Measurements from ENCODE around the gene CCSAP. TPM values are rescaled to one million over a fixed set of nuclear protein-coding genes. Genes with fewer than 3 reads are reported as not detected.
A peak's percentile ranks its signal among the peaks of the same experiment; 100 is the strongest.

Gene CCSAP, protein sequence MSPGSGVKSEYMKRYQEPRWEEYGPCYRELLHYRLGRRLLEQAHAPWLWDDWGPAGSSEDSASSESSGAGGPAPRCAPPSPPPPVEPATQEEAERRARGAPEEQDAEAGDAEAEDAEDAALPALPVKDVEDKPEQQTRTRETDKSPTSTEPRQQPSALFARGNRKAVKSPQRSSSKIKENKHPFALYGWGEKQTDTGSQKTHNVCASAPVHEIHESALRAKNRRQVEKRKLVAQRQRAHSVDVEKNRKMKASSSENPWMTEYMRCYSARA
- 1 to 10 TPM; 7.9 to 8.4 TPM for total RNA-seq

DNA sequence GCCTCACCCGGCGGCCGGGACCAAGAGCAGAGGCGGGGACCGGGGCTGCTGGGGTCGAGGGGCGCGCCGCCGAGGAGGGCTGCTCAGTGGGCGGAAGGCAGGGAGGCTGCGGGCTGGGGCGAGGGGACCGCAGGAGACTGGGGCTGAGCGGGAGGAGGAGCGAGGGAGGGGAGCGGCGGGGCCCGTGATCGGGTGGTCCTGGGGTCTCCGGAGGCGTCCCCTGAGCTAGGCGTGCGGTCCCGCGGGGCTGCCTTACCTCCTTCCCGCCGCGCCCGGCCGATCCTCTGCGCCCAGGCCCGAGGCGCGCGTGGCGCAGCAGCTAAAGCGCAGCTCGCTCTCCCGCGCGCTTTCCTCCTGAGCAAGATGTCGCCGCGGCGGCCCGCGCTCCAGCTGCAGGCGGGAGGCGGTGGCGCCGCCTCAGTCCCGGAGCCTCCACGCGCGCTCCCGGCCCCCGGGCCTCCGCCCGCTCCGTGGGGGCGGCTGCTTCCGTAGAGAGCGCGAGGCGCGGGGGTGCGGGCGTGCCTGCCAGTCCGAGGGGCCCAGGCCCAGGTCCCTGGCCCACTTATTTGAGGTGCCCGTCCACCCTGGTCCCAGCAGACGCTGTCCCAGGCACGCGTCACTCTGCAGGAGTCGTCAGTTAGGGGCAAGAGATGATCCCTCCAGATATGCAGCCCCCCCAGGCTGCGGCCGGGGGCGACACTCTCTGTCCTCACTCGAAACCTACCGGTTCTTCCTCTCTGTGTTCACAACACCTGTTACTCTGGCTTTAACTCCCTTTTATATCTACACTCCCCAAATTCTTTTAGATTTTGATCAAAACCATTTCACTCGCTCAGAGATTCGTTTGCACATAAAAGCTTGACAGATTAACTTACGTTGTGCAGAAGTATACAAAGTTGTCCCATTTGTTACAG is at the start of gene CCSAP:
TSS of gene CCSAP (minus strand) at position 392 of the 914 bp plus-strand sequence. CDS start 582 bp downstream, outside the sequence.
- CTCF ChIA-PET, result interaction anchor here (0.7 to 0.8 kb wide), 2 partner anchors 11 to 63 kb away, joined by 3 to 4 read pairs; no protein-coding TSS in a partner anchor
- DNase-seq, result peak; percentile 73
- intact Hi-C loops (cut with DNase I, micrococcal nuclease), result loop anchor here (1.0 to 10.0 kb wide), 13 partner anchors 56 to 1634 kb away; partner anchors contain the start of genes ABCB10 (in 2 of the 2), NUP133 (in 2 of the 2), ARV1 (in 1 of the 2) and GALNT2 (in 1 of the 2)
- H3K27ac Mint-ChIP-seq, result peak within 1 kb of the TSS; percentile 77
- ATAC-seq, result peak; percentile 34
- H3K9me3 Mint-ChIP-seq (ENCODE audit: low read depth), result peaks cover 2% of the 10 kb centered on the region
- H3K4me3 Mint-ChIP-seq, result peak within 1 kb of the TSS; percentile 88
- H3K36me3 Mint-ChIP-seq (ENCODE audit: low read depth), result peaks cover 6% of the 10 kb centered on the region
- peaks cover 11% of the 10 kb centered on the region for H3K27me3 Mint-ChIP-seq
- H3K4me1 Mint-ChIP-seq, result peaks cover 38% of the 10 kb centered on the region
- POLR2A ChIA-PET, result no interaction called here

DNA sequence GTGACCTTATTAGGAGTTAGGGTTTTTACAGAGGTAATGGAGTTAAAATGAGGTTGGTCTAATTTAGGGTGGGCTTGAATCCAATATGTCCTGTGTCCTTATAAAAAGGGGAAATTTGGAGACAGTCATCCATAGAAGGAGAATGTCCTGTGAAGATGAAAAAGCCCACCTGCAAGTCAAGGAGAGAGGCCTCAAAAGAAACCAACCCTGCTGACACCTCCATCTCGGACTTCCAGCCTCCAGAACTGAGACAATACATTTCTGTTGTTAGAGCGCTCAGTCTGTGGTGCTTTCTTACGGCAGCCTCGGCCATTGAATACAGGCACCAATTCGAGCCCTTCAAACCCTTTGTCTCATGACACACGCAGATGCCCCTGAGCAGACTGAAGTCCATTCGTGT is 47.3 kb upstream of the CCSAP start:
- intact Hi-C loops (cut with DNase I, micrococcal nuclease), result no loop called here
- peaks cover 13% of the 10 kb centered on the region for H3K27me3 Mint-ChIP-seq
- no peak overlapping the region for H3K4me3 Mint-ChIP-seq
- H3K9me3 Mint-ChIP-seq (ENCODE audit: low read depth), result no peaks in the 10 kb centered on the region
- ATAC-seq (no peak), DNase-seq (no peak)
- H3K4me1 Mint-ChIP-seq, result no peaks in the 10 kb centered on the region
- no peak overlapping the region for H3K27ac Mint-ChIP-seq
- H3K36me3 Mint-ChIP-seq (ENCODE audit: low read depth), result no peaks in the 10 kb centered on the region
- ChIA-PET CTCF (no interaction called here), POLR2A (no interaction called here)

DNA sequence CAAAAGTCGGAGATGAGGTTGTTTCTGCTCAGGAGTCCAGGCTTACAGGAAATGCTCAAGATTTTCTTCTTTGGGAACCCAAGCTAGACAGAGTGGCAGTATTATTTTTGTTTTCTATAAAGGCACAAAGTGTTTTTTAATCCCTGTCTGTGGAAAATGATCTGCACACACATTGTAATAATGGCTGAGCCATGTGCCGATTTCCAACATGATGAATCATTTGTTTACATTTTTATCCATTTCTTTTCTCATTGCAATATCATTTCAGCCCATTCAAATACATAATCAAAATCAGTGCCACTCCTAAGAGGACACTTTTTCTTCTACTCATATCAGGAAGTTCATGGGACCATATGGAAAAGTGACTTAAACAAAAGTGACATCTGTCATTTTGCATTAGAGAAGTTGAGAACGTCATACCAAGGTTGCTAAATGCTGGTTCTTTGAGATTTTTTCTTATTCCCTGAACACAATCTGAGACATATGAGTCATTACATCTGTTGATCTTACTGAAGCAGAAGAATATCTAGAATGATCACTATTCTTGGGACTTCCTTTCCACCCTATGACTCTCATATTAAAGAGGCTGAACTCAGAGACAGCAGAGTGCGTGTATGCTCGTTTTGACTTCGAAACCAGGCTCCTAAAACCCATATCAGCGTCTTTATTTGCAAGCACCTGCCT is 46.2 kb upstream of the CCSAP start:
- POLR2A ChIA-PET, result no interaction called here
- no peak for ATAC-seq
- CTCF ChIA-PET, result no interaction called here
- no peak for DNase-seq
- H3K27me3 Mint-ChIP-seq, result peaks cover 14% of the 10 kb centered on the region
- H3K27ac Mint-ChIP-seq, result no peak overlapping the region
- no peaks in the 10 kb centered on the region for H3K36me3 Mint-ChIP-seq (ENCODE audit: low read depth)
- H3K9me3 Mint-ChIP-seq (ENCODE audit: low read depth), result no peaks in the 10 kb centered on the region
- H3K4me3 Mint-ChIP-seq, result no peak overlapping the region
- intact Hi-C loops (cut with DNase I, micrococcal nuclease), result no loop called here
- no peaks in the 10 kb centered on the region for H3K4me1 Mint-ChIP-seq

DNA sequence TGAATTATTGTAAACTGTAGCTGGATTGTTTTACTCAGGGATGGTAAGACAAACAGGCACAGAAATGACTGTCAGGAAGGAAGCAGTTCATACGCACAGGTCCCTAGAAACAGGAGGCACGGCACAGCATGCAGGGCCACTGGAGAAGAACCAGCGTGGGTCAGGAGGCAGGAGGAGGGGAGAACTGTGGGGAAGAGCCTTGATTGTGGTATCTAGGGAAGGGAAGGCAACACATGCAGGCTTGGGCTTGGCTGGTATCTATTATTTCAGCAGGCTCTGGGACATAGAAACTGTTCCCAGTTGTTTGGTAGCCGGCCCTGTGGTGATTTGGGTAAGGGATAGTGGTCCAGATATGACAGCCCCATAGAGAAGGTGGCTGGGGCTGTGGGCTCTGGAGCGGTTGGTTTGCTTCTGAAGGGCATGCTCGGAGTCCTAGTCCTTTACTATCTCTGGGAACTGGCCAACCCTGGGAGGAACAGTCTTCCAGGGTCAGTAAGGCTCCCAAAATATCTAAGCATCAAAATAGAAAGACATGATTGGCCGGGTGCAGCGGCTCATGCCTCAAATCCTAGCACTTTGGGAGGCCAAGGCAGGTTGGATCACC is 43.1 kb upstream of the CCSAP start:
- ATAC-seq (no peak), DNase-seq (no peak)
- intact Hi-C loops (cut with DNase I, micrococcal nuclease), result no loop called here
- peaks cover 6% of the 10 kb centered on the region for H3K27me3 Mint-ChIP-seq
- H3K36me3 Mint-ChIP-seq (ENCODE audit: low read depth), result no peaks in the 10 kb centered on the region
- H3K4me3 Mint-ChIP-seq, result no peak overlapping the region
- ChIA-PET CTCF (no interaction called here), POLR2A (no interaction called here)
- no peak overlapping the region for H3K27ac Mint-ChIP-seq
- H3K9me3 Mint-ChIP-seq (ENCODE audit: low read depth), result no peaks in the 10 kb centered on the region
- no peaks in the 10 kb centered on the region for H3K4me1 Mint-ChIP-seq

DNA sequence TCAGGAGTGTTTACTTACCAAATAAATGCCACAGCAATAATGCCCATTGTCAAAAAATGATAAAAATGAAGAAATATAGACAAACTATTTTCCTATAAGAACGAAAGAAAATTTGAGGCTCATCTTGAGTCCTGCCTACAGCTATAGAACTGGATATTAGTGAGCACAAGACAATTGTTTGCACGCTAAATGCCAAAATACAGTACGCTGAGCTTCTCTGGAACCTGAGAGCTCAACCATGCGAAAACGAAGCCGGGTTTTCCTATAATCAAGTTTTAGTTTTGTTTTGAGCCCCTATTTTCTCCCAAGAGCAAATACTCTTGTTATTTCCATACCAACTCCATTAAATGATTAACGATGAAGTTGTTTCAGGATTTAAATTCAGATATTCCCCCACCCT is 42.0 kb upstream of the CCSAP start:
- Mint-ChIP-seq H3K27me3 (peaks cover 3% of the 10 kb centered on the region), H3K9me3 (ENCODE audit: low read depth) (no peaks in the 10 kb centered on the region), H3K4me3 (no peak overlapping the region), H3K27ac (no peak overlapping the region), H3K4me1 (no peaks in the 10 kb centered on the region), H3K36me3 (ENCODE audit: low read depth) (no peaks in the 10 kb centered on the region)
- ChIA-PET CTCF (interaction anchor here (1.2 kb wide), 1 partner anchor 12 kb away, joined by 3 read pairs; no protein-coding TSS in a partner anchor), POLR2A (no interaction called here)
- intact Hi-C loops (cut with DNase I, micrococcal nuclease), result no loop called here
- no peak for DNase-seq
- no peak for ATAC-seq

DNA sequence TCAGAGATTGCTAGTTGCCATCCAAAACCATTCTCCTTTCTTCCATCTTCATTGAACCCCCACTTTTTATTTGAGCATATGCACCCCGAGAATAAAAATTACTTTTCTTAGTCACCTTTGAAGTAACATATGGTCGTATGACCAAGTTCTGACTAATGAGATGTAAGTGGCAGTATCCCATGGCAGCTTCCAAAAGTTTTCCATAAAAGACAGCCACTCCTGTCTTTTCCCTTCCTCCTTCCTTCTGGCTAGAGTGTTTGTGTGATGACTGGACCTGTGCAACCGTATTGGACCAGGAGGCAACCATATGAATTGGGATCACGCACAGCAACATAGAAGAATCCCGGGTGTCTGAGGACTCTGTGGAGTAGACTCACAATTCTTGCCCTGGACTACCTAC is 41.1 kb upstream of the CCSAP start:
- POLR2A ChIA-PET, result no interaction called here
- intact Hi-C loops (cut with DNase I, micrococcal nuclease), result no loop called here
- CTCF ChIA-PET, result no interaction called here
- no peak overlapping the region for H3K4me3 Mint-ChIP-seq
- no peaks in the 10 kb centered on the region for H3K4me1 Mint-ChIP-seq
- H3K27me3 Mint-ChIP-seq, result peaks cover 3% of the 10 kb centered on the region
- H3K36me3 Mint-ChIP-seq (ENCODE audit: low read depth), result no peaks in the 10 kb centered on the region
- no peak overlapping the region for H3K27ac Mint-ChIP-seq
- DNase-seq (no peak), ATAC-seq (no peak)
- no peaks in the 10 kb centered on the region for H3K9me3 Mint-ChIP-seq (ENCODE audit: low read depth)

DNA sequence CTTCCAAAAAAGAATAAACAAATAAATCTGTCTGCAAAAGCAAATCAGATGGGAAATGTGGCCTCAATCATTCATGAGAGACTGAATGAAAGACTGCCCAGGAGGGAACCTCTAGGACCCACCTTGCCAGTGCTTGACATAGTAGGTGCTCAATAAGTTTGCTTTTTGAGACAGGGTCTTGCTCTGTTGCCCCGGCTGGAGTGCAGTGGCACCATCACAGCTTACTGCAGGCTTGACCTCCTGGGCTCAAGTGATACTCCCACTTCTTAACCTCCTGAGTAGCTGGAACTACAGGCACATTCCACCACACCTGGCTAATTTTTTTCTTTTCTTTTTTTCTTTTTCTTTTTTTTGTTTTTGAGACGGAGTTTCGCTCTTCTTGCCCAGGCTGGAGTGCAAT is 40.3 kb upstream of the CCSAP start:
- POLR2A ChIA-PET, result no interaction called here
- Mint-ChIP-seq H3K9me3 (ENCODE audit: low read depth) (no peaks in the 10 kb centered on the region), H3K36me3 (ENCODE audit: low read depth) (no peaks in the 10 kb centered on the region), H3K27ac (no peak overlapping the region), H3K4me3 (no peak overlapping the region), H3K4me1 (no peaks in the 10 kb centered on the region), H3K27me3 (peaks cover 3% of the 10 kb centered on the region)
- intact Hi-C loops (cut with DNase I, micrococcal nuclease), result no loop called here
- CTCF ChIA-PET, result no interaction called here
- ATAC-seq (no peak), DNase-seq (no peak)

DNA sequence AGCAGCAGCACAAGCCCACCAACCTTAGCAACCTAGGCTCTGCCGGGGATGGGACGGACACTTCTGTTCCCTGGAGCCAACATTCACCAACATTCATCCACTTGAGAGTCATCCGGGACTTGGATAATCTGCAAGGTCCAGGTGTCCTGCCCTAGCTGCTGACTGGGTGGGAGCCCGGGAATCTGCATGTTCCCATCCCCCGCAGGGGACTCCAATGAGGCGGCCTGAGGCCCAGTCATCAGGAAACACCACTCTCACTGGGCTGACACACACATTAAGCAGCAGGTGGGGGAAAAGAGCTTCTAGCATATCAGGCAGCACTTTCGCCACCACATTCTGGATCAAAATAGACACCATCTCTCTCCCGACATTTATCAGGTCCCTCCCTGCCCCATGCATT is 38.4 kb upstream of the CCSAP start:
- ChIA-PET CTCF (no interaction called here), POLR2A (no interaction called here)
- peaks cover 3% of the 10 kb centered on the region for H3K27me3 Mint-ChIP-seq
- no peaks in the 10 kb centered on the region for H3K36me3 Mint-ChIP-seq (ENCODE audit: low read depth)
- no peaks in the 10 kb centered on the region for H3K4me1 Mint-ChIP-seq
- intact Hi-C loops (cut with DNase I, micrococcal nuclease), result no loop called here
- no peak overlapping the region for H3K4me3 Mint-ChIP-seq
- no peaks in the 10 kb centered on the region for H3K9me3 Mint-ChIP-seq (ENCODE audit: low read depth)
- DNase-seq (no peak), ATAC-seq (no peak)
- H3K27ac Mint-ChIP-seq, result no peak overlapping the region

DNA sequence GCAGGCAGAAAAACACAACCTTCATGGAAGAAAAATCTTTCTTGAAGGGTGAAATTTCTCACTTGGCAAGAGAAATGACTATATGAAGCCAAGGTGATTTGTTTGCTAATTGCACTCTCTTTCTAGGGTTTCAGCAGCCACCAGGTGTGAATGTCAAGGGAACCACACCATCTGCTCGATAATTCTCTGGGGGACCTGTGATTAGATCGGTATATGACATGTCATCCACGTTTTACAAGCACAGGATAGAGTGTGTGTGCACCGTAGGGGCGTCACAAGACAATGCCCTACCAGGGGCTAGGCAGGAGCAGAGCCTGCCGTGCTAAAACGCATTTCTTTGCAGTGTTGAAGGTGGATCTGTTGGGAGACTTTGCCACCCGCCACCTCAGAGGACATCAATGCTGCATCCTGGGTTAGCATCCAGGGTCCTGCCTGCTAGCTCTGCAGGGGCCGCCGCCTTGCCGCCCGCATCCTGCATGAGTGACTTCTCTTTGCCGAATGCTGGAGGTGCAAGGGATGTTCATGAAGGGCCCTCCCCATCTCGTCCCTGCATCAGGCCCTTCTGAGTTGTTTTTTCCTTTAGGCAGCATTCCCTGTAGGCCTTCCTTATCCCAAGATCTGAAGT is 37.8 kb upstream of the CCSAP start:
- peaks cover 3% of the 10 kb centered on the region for H3K27me3 Mint-ChIP-seq
- no peak for ATAC-seq
- no peak overlapping the region for H3K4me3 Mint-ChIP-seq
- no peak overlapping the region for H3K27ac Mint-ChIP-seq
- no peaks in the 10 kb centered on the region for H3K9me3 Mint-ChIP-seq (ENCODE audit: low read depth)
- no peaks in the 10 kb centered on the region for H3K4me1 Mint-ChIP-seq
- ChIA-PET POLR2A (no interaction called here), CTCF (interaction anchor here (0.6 kb wide), 1 partner anchor 345 kb away, joined by 3 read pairs; no protein-coding TSS in a partner anchor)
- no peak for DNase-seq
- intact Hi-C loops (cut with DNase I, micrococcal nuclease), result no loop called here
- H3K36me3 Mint-ChIP-seq (ENCODE audit: low read depth), result no peaks in the 10 kb centered on the region

DNA sequence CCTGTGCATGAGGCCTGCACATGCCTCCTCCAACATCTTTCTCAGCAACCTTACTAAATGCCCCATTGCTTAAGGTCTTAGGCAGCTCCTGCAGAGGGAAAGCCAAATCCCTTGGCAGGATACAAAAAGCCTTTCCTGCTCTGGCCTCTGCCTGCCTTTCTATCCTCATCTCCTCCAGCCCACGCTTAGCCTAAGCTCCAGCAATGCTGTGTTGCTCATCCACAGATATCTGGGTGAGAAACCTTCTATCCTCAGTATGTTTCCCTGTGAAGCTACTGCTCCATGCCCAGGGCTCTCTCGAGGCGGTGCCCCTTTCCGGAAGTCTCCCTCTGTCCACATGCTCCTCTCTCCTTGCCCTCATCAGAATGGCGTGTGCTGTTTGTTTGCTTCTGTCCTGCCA is 37.0 kb upstream of the CCSAP start:
- H3K27ac Mint-ChIP-seq, result no peak overlapping the region
- no peaks in the 10 kb centered on the region for H3K36me3 Mint-ChIP-seq (ENCODE audit: low read depth)
- DNase-seq, result no peak
- ChIA-PET CTCF (interaction anchor here (0.6 kb wide), 1 partner anchor 345 kb away, joined by 3 read pairs; no protein-coding TSS in a partner anchor), POLR2A (interaction anchor here (0.6 kb wide), 1 partner anchor 215 kb away, joined by 3 read pairs; no protein-coding TSS in a partner anchor)
- no peak overlapping the region for H3K4me3 Mint-ChIP-seq
- H3K9me3 Mint-ChIP-seq (ENCODE audit: low read depth), result no peaks in the 10 kb centered on the region
- intact Hi-C loops (cut with DNase I, micrococcal nuclease), result no loop called here
- ATAC-seq, result no peak
- peaks cover 3% of the 10 kb centered on the region for H3K27me3 Mint-ChIP-seq
- no peaks in the 10 kb centered on the region for H3K4me1 Mint-ChIP-seq

Data from activated CD4-positive, alpha-beta T cell treated with anti-CD3 and anti-CD28 coated beads for 36 hours (primary cell).